Natural killer cell (primary cell): ENCODE data around the gene SLC24A3. TPM values are rescaled to one million over a fixed set of nuclear protein-coding genes. Genes with fewer than 3 reads are reported as not detected.
"Not testable (repeated sequence)": the region's sequence is repeated elsewhere in the genome, so short reads cannot be mapped to it uniquely, and the experiment has no call there.

Experiments
- ATAC-seq, 3 donors: fragments of 150-1000 bp in 2 of 3; fragments of 200-7000 bp in 1 of 3; cut with Tn5 transposase; 1 replicate in 1 of 3; 2 replicates in 2 of 3; pipeline ENCODE4 v1.10.0; 2021; ENCODE audit warnings: mild to moderate bottlenecking in 2 of 3, moderate library complexity in 2 of 3
- DNase-seq, 2 donors: peaks; one replicate each; pipeline versions ENCODE4 v3.0.0 to v3.0.0-alpha.2; 2013 to 2021; ENCODE audit warnings: mixed read lengths in 1 of 2
- H3K27ac ChIP-seq: one replicate; pipeline ENCODE4 v1.5.1; 2013; ENCODE audit warnings: mild to moderate bottlenecking, low read length
- H3K27me3 ChIP-seq: one replicate; pipeline ENCODE4 v1.6.1; 2013; ENCODE audit warnings: low read length; ENCODE audit not compliant: control insufficient read depth, insufficient read depth
- H3K36me3 ChIP-seq: one replicate; pipeline ENCODE4 v1.6.1; 2013; ENCODE audit warnings: low read length; ENCODE audit not compliant: control insufficient read depth, insufficient read depth
- H3K4me1 ChIP-seq: one replicate; pipeline ENCODE4 v1.6.1; 2013; ENCODE audit warnings: low read length; ENCODE audit not compliant: control insufficient read depth, insufficient read depth
- H3K4me3 ChIP-seq: one replicate; pipeline ENCODE4 v1.5.1; 2013; ENCODE audit warnings: low read length
- H3K9me3 ChIP-seq: one replicate; pipeline ENCODE4 v1.6.1; 2013; ENCODE audit warnings: low read length; ENCODE audit not compliant: control insufficient read depth, insufficient read depth
- H3K27ac Mint-ChIP-seq, 2 donors: one replicate each; pipeline ENCODE4 v1.8.0; 2022; ENCODE audit warnings: mild to moderate bottlenecking in 2 of 2, mixed read lengths in 2 of 2, moderate library complexity in 1 of 2
- H3K27me3 Mint-ChIP-seq, 2 donors: one replicate each; pipeline ENCODE4 v1.8.0; 2022; ENCODE audit warnings: low read depth in 2 of 2, mixed read lengths in 2 of 2
- H3K36me3 Mint-ChIP-seq: one replicate; pipeline ENCODE4 v1.8.0; 2022; ENCODE audit warnings: mixed read lengths
- H3K4me1 Mint-ChIP-seq, 2 donors: one replicate each; pipeline ENCODE4 v1.8.0; 2022; ENCODE audit warnings: mixed read lengths in 2 of 2
- H3K4me3 Mint-ChIP-seq: one replicate; pipeline ENCODE4 v1.8.0; 2022; ENCODE audit warnings: mild to moderate bottlenecking, moderate library complexity, mixed read lengths
- H3K9me3 Mint-ChIP-seq, 2 donors: one replicate each; pipeline ENCODE4 v1.8.0; 2022; ENCODE audit warnings: mixed read lengths in 2 of 2
- CTCF ChIP-seq: fragments of 200-600 bp; IDR thresholded peaks from one replicate; pipeline ENCODE4 v1.8.0; 2022; ENCODE audit warnings: antibody characterized with exemption
- WGBS: methylation state at CpG from one replicate; pipeline ENCODE4 v1.1.7; 2013; ENCODE audit warnings: missing lambda C conversion rate; ENCODE audit not compliant: insufficient coverage; 5-methylcytosine and 5-hydroxymethylcytosine counted together
- intact Hi-C: fragments of 100-400 bp; cut with micrococcal nuclease; formaldehyde crosslinking; loops from one replicate; pipeline ENCODE4 v1.14.2; 2022
- total RNA-seq, 4 donors: library from RNA; stranded (reverse); fragments of 120-200 nt in 1 of 4; gene quantifications; one replicate each; pipeline versions ENCODE4 v1.2.3 to v1.2.4, GENCODE V29; 2013 to 2022

Gene SLC24A3
- total RNA-seq, 3 donors from 2014 or later (not counting 1 experiment from before 2014, with no cell fraction given): 0.09 to 5.5 (median 0.99) TPM

- Mint-ChIP-seq H3K9me3 (no peaks in the 10 kb centered on the region), H3K27ac (no peak overlapping the region), H3K36me3 (no peaks in the 10 kb centered on the region), H3K4me3 (no peak overlapping the region), H3K4me1 (peaks cover 0 to 5% of the 10 kb centered on the region in 2 donors), H3K27me3 (peaks cover 8 to 9% of the 10 kb centered on the region in 2 donors)
- no peaks in the 10 kb centered on the region for H3K9me3 ChIP-seq
- H3K36me3 ChIP-seq: no peaks in the 10 kb centered on the region
- no peaks in the 10 kb centered on the region for H3K27me3 ChIP-seq
- H3K27ac ChIP-seq: no peak overlapping the region
- intact Hi-C loops: no loop called here
- 85% methylated on average over 4 of the region's 4 CpGs for WGBS
- ATAC-seq (no peak), DNase-seq (no peak)
- no peak overlapping the region for H3K4me3 ChIP-seq
- no peaks in the 10 kb centered on the region for H3K4me1 ChIP-seq
- no peak for TF ChIP-seq CTCF
Measured at GRCh38 chr20:19676202-19676601, 463.8 kb downstream of the SLC24A3 start.

DNA sequence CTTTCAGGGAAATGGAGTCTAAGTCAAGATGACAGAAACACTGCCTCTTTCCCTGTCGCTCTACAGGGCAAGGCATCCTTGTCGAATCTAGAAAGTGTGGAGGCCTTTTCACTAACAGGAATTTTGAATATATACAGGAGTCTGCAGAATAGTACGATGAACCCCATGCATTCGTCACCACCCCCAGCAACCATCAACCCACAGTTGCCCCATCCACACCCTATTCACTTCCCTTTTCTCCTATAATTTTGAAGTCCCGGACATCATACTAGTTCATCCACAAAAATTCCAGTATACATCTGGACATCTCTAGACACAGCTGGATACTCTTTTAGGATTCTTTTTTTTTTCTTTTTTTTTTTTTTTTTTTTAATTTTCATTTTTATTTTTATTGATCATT lies 464.9 kb downstream of the SLC24A3 start:
- no peak for TF ChIP-seq CTCF
- 92% methylated on average over 5 of the region's 5 CpGs for WGBS
- H3K36me3 Mint-ChIP-seq: no peaks in the 10 kb centered on the region
- Histone ChIP-seq H3K4me1 (no peaks in the 10 kb centered on the region), H3K36me3 (no peaks in the 10 kb centered on the region), H3K27me3 (no peaks in the 10 kb centered on the region), H3K27ac (no peak overlapping the region), H3K9me3 (no peaks in the 10 kb centered on the region), H3K4me3 (no peak overlapping the region)
- no peak overlapping the region for H3K4me3 Mint-ChIP-seq
- DNase-seq (no peak), ATAC-seq (no peak)
- intact Hi-C loops: no loop called here
- peaks cover 6 to 8% of the 10 kb centered on the region in 2 donors for H3K27me3 Mint-ChIP-seq
- no peaks in the 10 kb centered on the region for H3K9me3 Mint-ChIP-seq
- no peaks in the 10 kb centered on the region for H3K4me1 Mint-ChIP-seq
- H3K27ac Mint-ChIP-seq: no peak overlapping the region

DNA sequence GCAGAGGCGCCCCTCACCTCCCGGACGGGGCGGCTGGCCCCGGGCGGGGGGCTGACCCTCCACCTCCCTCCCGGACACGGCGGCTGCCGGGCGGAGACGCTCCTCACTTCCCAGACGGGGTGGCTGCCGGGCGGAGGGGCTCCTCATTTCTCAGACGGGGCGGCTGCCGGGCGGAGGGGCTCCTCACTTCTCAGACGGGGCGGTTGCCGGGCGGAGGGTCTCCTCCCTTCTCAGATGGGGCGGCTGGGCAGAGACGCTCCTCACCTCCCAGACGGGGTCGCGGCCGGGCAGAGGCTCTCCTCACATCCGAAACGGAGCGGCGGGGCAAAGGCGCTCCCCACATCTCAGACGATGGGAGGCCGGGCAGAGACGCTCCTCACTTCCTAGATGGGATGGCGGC lies 466.1 kb downstream of the SLC24A3 start:
- H3K27ac Mint-ChIP-seq, ATAC-seq, DNase-seq, H3K9me3 Mint-ChIP-seq, H3K4me1 ChIP-seq, H3K36me3 ChIP-seq, H3K27me3 ChIP-seq, H3K36me3 Mint-ChIP-seq, H3K9me3 ChIP-seq, H3K4me1 Mint-ChIP-seq, intact Hi-C loops, H3K27ac ChIP-seq, H3K4me3 Mint-ChIP-seq, H3K27me3 Mint-ChIP-seq, H3K4me3 ChIP-seq: not testable (repeated sequence)
- WGBS: 95% methylated on average over 28 of the region's 38 CpGs

- DNase-seq: no peak
- 91% methylated on average over 5 of the region's 5 CpGs for WGBS
- H3K4me3 Mint-ChIP-seq: no peak overlapping the region
- no peak overlapping the region for H3K27ac ChIP-seq
- H3K4me3 ChIP-seq: no peak overlapping the region
- intact Hi-C loops: no loop called here
- no peak for TF ChIP-seq CTCF
- no peaks in the 10 kb centered on the region for H3K27me3 ChIP-seq
- no peak for ATAC-seq
- H3K4me1 Mint-ChIP-seq: no peaks in the 10 kb centered on the region
- H3K9me3 ChIP-seq: no peaks in the 10 kb centered on the region
- no peaks in the 10 kb centered on the region for H3K4me1 ChIP-seq
- H3K27me3 Mint-ChIP-seq: peaks cover 5 to 6% of the 10 kb centered on the region in 2 donors
- H3K27ac Mint-ChIP-seq: no peak overlapping the region
- H3K36me3 Mint-ChIP-seq: no peaks in the 10 kb centered on the region
- no peaks in the 10 kb centered on the region for H3K9me3 Mint-ChIP-seq
- no peaks in the 10 kb centered on the region for H3K36me3 ChIP-seq
Measured at GRCh38 chr20:19679900-19680495, 467.6 kb downstream of the SLC24A3 start.
